ENCODE measurements around the gene MRPL58.

MRPL58 gene

GRCh38 chr17:74990581-74991105 lies 21.8 kb upstream of the MRPL58 start:
- no peak for DNase-seq
- no peak for TF ChIP-seq CTCF (IDR thresholded peaks at IDR 0.05; ENCODE audit: low read depth, low read length)
- Histone ChIP-seq H3K27ac (no peak overlapping the region), H3K4me3 (ENCODE audit: low read depth, low read length) (no peak overlapping the region), H3K36me3 (peaks cover 3% of the 10 kb centered on the region), H3K27me3 (ENCODE audit: insufficient read depth, low read depth, severe bottlenecking) (no peaks in the 10 kb centered on the region), H3K9me3 (ENCODE audit: severe bottlenecking) (no peaks in the 10 kb centered on the region)

GRCh38 chr17:74992223-74992622 lies 20.2 kb upstream of the MRPL58 start:
- H3K27me3 ChIP-seq (ENCODE audit: insufficient read depth, low read depth, severe bottlenecking) = no peaks in the 10 kb centered on the region
- peaks cover 3% of the 10 kb centered on the region for H3K36me3 ChIP-seq
- no peak for TF ChIP-seq CTCF (IDR thresholded peaks at IDR 0.05; ENCODE audit: low read depth, low read length)
- H3K27ac ChIP-seq = no peak overlapping the region
- H3K4me3 ChIP-seq (ENCODE audit: low read depth, low read length) = no peak overlapping the region
- no peak for DNase-seq
- no peaks in the 10 kb centered on the region for H3K9me3 ChIP-seq (ENCODE audit: severe bottlenecking)

- TF ChIP-seq CTCF (IDR thresholded peaks at IDR 0.05; ENCODE audit: low read depth, low read length) = no peak
- Histone ChIP-seq H3K4me3 (ENCODE audit: low read depth, low read length) (no peak overlapping the region), H3K27ac (no peak overlapping the region), H3K27me3 (ENCODE audit: insufficient read depth, low read depth, severe bottlenecking) (no peaks in the 10 kb centered on the region), H3K36me3 (peaks cover 5% of the 10 kb centered on the region), H3K9me3 (ENCODE audit: severe bottlenecking) (no peaks in the 10 kb centered on the region)
- no peak for DNase-seq
Measured at GRCh38 chr17:74994440-74994839, 18.0 kb upstream of the MRPL58 start.

GRCh38 chr17:74995847-74996246 lies 16.6 kb upstream of the MRPL58 start:
- Histone ChIP-seq H3K36me3 (peaks cover 14% of the 10 kb centered on the region), H3K9me3 (ENCODE audit: severe bottlenecking) (no peaks in the 10 kb centered on the region), H3K27me3 (ENCODE audit: insufficient read depth, low read depth, severe bottlenecking) (no peaks in the 10 kb centered on the region), H3K4me3 (ENCODE audit: low read depth, low read length) (no peak overlapping the region), H3K27ac (no peak overlapping the region)
- DNase-seq = no peak
- no peak for TF ChIP-seq CTCF (IDR thresholded peaks at IDR 0.05; ENCODE audit: low read depth, low read length)

- no peaks in the 10 kb centered on the region for H3K9me3 ChIP-seq (ENCODE audit: severe bottlenecking)
- H3K4me3 ChIP-seq (ENCODE audit: low read depth, low read length) = no peak overlapping the region
- H3K27ac ChIP-seq = no peak overlapping the region
- peaks cover 44% of the 10 kb centered on the region for H3K36me3 ChIP-seq
- TF ChIP-seq CTCF (IDR thresholded peaks at IDR 0.05; ENCODE audit: low read depth, low read length) = no peak
- H3K27me3 ChIP-seq (ENCODE audit: insufficient read depth, low read depth, severe bottlenecking) = no peaks in the 10 kb centered on the region
- no peak for DNase-seq
Measured at GRCh38 chr17:74998783-74999182, 13.7 kb upstream of the MRPL58 start.

- no peak for TF ChIP-seq CTCF (IDR thresholded peaks at IDR 0.05; ENCODE audit: low read depth, low read length)
- no peak overlapping the region for H3K27ac ChIP-seq
- no peak for DNase-seq
Measured at GRCh38 chr17:74999523-74999922, 12.9 kb upstream of the MRPL58 start.

More at GRCh38 chr17:74999523-74999922, 12.9 kb upstream of the MRPL58 start:
- Histone ChIP-seq H3K9me3 (ENCODE audit: severe bottlenecking) (no peaks in the 10 kb centered on the region), H3K27me3 (ENCODE audit: insufficient read depth, low read depth, severe bottlenecking) (no peaks in the 10 kb centered on the region), H3K4me3 (ENCODE audit: low read depth, low read length) (no peak overlapping the region), H3K36me3 (peaks cover 49% of the 10 kb centered on the region)
